Stimulated activated CD4-positive, alpha-beta T cell treated with anti-CD3 and anti-CD28 coated beads, Interleukin-2, amount 100 ng/mL, for 24 hours (primary cell): ENCODE results near the gene OR10C1.
"Not testable (repeated sequence)": the region's sequence is repeated elsewhere in the genome, so short reads cannot be mapped to it uniquely, and the experiment has no call there.

Source experiments
- DNase-seq, 2 donors: peaks; one replicate each; pipeline ENCODE4 v3.0.0-alpha.2; 2020

The OR10C1 gene, protein sequence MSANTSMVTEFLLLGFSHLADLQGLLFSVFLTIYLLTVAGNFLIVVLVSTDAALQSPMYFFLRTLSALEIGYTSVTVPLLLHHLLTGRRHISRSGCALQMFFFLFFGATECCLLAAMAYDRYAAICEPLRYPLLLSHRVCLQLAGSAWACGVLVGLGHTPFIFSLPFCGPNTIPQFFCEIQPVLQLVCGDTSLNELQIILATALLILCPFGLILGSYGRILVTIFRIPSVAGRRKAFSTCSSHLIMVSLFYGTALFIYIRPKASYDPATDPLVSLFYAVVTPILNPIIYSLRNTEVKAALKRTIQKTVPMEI

DNA sequence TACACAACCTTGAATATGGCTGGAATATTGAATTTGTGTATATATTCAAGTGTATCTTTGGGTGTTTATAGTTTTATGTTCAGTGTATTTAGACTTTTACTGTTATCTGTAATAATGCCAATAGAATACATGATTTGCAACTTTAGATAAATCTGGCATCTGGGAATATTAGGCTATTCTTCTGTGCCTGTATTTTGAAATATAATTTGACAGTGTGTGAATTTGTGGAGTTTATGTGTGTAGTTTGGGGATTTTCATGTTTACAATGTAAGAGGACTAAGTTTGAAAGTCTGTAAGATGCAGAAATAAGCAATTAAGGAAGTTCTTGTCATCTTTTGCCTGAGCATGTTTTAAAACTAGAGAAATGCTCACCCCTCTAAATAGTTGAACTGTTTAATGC, at the start of gene OR10C1:
TSS of gene OR10C1 (plus strand) at position 301 of the 400 bp plus-strand sequence. CDS start 710 bp downstream, outside the sequence.
- DNase-seq: no peak

DNA sequence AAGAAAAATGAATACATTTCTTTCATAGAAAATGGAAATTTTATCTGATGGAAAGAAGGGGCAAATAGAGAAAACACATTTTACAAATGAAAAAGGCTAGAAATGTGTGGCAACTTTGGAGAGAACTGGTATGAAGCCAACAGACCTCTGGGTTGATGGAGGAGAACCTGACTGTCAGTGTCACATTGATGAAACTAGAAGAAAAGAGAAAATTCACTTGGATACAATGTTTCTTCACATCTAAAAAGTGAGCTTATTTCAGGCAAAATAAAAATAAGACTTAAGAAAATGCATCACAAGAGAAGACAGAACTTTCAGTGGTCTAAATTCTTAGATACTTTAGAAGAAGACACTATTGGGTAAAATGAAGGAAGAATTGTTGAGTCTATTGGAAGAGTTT, 43.8 kb upstream of the OR10C1 start, which contains the start of gene OR12D2:
TSS of gene OR12D2 (plus strand) at position 301 of the 400 bp plus-strand sequence. CDS start 1,069 bp downstream, outside the sequence.
- DNase-seq: no peak

DNA sequence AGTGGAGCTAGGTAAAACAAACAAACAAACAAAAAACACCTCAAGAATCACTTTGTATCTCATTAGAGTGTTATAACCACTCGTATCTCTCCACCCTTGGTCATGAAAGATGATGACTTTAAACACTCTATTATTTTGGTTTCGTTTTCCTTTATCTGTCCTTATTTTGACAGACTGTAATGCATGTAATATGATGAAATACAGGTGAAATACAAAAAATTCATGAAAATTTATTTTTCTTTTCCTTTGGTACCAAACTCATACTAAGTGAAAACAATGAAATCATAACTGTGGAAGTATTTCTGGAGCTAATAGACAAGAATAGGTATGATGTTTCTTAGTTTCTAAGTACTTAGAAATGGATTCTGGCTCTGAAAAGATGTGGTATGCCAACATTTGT, 39.6 kb upstream of the OR10C1 start:
- DNase-seq: no peak

DNA sequence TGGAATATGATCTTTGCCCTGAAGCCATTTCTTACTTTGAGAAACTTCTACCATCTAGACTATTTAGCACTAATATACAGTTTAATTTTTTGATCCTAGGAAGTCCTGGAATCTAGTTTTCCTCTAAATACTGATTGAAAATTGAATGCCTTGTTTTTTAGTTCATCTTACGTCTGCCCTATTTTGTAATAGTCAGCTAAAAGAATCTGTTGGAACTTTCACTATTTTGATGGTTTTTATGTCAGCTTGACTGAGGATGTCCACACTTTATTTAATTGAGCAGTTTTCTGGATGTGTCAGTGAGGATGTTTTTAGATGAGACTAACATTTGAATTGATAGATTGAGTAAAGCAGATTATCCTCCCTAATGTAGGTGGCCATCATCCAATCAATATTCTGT, 35.3 kb upstream of the OR10C1 start:
- DNase-seq: no peak

DNA sequence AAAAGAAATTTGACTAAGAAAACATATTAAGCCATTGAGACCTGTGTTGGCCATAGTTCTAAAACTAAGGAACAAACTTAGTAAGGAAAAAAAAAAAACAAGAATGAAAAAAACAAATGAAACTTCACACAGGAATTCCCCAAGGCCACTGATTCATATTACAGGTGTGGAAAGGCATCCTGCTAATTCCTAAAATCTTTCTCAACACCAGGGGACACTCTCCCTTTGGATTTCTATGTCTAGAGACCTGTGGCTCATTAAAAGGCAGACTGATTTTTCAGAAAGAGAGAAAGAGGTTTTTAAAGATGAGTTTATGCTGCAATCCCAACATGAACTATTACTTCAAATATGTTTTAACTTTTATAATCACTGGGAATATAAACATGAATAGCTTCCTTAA, 24.5 kb upstream of the OR10C1 start, which contains the start of gene OR12D1:
TSS of gene OR12D1 (plus strand) at position 341 of the 400 bp plus-strand sequence.
- DNase-seq: no peak

DNA sequence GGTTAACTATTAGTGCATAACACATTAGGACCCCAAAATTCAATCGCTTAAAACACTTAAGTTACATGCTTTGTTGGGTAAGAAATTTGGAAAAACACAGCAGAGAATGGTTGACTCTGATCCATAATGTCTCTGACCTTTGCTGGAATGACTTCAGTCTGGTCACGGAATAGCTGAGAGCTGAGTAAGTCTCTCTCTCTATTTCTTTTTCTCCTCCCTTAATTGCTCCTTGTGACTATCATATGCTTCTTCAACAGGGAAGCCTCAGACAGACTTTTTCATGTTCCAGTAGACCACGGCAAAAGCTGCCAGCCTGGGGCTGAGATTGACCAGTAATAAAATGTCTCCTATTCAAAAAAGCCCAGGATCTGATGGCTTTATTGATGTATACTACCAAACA, 19.6 kb upstream of the OR10C1 start:
- DNase-seq: no peak

DNA sequence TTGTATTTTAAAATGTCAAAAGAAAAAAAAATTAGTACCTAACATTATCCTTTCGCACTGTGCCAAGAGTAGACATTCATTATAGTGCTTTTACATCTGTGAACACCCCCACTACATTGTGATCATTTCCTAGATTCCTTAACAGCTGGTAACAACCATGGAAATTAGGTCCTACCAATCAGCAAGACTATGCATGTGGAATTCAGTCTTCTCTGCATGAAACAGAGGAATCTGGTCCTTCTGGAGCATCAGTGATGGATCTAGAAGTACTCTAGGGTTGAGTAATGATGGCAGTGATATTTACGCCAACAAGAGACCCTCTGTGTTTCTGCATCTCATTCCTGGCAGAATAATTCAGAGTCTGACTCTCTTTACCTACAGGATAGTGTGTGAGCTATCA, 14.9 kb upstream of the OR10C1 start:
- no peak for DNase-seq

DNA sequence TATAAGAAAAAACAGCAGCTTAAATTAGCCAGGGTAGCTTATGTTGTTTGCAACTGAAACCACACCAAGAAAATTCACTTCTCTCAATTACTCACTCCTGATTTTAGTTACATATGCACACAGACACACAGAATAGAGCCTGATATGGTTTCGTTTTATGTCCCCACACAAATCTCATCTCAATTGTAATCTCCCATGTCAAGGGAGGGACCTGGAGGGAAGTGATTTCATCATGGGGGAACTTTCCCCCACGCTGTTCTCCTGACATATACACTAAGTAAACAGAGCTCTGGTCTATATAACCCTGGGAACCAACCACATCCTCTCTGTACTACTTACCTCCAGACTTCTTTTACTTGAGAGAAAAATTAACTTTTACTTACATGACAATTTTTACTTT, 14.5 kb upstream of the OR10C1 start:
- DNase-seq: no peak

DNA sequence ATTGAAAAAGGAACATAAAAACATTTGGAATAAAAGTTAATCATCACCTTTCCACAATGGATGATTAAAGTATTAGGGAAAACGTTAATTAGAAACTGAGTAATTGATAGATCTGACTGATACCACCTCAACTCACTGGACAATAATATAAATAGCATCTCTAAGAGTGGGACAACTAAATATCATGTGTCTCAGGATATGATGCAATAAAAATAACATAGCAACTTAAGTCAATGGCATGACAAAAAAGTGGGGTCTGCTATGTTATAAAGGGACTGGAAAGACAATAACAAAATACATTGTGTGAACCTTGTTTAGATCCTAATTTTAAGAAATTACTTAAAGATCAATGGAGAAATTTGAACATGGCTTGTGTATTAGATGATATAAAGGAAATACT, 14.0 kb upstream of the OR10C1 start:
- no peak for DNase-seq

DNA sequence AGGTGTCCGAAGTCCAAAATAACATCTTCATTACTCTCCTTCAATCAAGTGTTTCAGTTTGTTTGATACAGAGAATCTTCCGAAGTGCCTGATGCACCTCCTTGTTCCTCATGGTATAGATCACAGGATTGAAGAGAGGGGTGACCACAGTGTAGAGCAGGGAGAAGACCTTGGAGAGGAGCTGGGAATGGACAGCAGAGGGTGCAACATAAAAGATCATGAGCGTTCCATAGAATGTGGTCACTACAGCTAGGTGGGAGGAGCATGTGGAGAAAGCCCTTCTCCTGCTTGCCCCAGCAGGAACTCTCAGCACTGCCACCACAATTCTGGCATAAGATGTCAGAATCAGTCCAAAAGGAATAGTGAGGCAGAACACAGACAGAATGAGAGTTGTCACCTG, 12.5 kb upstream of the OR10C1 start:
- no peak for DNase-seq

DNA sequence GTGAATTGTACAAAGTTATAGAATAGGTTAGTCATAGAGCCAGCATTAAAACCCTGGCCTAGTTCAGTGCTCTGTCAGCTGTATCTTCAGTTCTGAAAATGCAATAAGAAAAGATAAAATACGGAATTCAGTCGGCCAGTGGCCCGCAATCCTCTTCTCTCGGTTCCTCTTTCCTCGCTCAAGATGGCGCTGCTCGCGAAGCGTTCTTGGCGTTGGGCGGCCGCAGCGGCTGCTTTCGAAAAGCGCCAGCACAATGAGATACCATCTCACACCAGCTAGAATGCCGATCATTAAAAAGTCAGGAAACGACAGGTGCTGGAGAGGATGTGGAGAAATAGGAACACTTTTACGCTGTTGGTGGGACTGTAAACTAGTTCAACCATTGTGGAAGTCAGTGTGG, 2.4 kb upstream of the OR10C1 start:
- not testable (repeated sequence) for DNase-seq

DNA sequence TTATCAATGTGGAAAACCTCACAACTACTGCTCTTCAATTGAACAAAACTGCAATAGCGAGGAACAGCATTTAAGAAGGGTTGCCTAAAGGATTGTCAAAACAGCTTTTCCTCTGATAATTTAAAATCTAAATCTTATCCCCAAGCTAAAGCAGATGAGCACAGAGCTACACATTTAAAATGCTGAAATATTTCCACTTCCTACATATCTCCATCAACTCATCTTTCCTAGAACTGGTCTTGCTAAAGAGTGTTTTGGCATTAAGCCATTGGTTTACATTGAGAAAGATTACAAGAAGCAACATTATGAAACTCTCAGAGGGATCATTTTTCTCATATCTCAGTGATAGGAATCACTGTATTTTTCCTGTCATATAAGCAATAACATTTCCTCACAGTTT, 3.6 kb downstream of the OR10C1 start:
- no peak for DNase-seq

DNA sequence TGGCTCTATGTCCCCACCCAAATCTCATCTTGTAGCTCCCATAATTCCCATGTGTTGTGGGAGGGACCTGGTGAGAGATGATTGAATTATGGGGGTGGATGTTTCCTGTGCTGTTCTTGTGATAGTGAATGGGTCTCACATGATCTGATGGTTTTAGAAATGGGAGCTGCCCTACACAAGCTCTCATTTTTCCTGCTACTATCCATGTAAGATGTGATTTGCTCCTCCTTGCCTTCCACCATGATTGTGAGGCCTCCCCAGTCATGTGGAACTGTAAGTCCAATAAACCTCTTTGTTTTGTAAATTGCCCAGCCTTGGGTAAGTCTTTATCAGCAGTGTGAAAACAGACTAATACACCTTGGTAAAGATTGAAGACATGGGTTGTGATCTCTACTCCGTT, 4.9 kb downstream of the OR10C1 start:
- DNase-seq: not testable (repeated sequence)

DNA sequence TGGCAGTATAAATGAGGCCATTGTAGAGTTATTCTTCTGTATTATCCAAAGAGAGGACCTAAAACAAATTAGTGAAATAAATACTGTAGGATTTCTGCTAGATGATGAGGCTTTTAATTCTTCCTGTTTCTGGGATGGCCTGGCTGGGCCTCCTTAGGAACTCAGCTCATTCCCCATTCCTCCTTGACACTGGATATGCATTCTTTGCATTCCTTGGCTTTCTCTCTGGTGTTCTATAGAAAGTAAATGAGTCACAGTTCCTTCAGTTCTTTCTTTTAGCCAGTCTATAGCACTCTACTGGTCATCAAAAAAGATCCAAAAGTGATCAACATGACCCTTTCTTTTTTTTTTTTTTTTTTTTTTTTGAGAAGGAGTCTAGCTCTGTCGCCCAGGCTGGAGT, 8.6 kb downstream of the OR10C1 start:
- no peak for DNase-seq

DNA sequence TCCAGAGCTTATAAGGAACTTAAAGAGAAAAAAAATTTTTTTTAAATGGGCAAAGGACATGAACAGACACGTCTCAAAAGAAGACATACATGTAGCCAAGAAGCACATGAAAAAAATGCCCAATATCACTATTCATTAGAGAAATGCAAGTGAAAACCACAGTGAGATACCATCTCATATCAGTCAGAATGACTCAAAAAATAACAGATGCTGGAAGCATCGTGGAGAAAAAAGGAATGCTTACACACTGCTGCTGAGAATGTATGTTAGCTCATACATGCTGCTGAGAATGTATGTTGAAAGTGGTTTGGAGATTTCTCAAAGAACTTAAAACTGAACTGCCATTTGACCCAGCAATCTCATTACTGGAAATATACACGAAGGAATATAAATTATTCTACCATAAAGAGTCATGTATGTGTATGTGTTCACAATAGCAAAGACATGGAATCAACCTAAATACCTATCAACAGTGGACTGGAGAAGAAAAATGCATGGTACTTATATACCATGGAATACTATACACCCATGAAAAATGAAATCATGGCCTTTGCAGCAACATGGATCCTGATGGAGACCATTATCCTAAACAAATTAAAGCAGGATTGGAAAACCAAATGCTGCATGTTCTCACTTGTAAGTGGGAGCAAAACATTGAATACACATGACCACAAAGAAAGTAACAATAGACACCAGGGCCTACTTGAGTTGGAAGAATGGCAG, 12.5 kb downstream of the OR10C1 start:
- DNase-seq: no peak

DNA sequence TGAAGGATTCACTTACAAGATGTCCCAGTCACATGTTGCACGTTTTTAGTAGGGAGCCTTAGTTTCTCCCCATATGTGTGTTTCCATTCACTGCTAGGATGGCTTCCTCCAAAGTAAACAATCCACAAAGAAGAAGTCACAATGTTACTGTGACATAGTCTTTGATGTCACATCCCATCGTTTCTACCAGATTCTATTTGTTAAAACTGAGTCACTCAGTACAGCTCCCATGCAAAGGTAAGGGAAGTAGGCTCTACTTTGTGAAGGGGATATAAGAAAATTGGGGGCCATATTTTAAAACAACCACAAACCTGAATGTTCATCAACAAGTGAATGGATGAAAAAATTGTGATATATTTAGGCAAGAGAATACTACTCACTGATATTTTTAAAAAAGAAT, 17.9 kb downstream of the OR10C1 start, which contains the start of the genes OR11A1 and OR2H1:
TSS of gene OR11A1 (minus strand) at position 101 of the 400 bp plus-strand sequence. CDS start 29,430 bp downstream, outside the sequence.
TSS of gene OR2H1 (plus strand) at position 185 of the 400 bp plus-strand sequence. CDS start 4,615 bp downstream, outside the sequence.
- DNase-seq: no peak

DNA sequence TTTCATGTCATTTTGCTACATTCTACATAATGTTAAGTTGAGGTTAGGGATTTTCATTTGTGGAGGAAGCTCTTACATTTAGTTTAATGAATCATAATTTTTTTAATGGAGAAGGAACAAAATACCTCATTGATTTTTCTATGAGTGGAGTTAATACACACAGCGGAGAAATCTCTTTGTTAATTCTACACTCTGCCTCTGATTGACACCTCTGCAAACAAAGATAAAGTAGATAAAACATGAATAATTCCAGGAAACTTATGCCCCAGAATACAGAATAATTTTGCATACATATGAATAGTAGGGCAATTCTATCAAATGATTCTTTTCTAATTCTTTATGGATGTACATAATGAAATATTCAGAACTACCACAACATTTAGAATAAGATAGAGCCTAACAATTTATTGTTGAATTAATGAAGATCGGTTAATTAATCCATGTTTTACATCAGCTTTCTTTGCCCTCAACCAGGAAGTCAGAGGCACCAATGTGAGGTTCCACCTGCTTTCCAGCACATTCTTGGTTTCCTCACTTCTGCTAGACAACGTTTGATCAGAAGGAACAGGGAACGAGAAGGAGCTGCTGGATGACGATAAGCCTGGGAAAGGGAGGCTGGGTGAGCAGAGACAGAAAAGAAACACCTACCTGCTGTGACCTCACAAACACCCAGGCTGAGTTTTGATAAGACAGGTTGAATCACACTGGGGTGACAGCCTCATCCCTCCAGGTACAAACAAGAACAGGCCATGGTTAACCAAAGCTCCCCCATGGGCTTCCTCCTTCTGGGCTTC, 22.1 kb downstream of the OR10C1 start:
- DNase-seq: no peak

DNA sequence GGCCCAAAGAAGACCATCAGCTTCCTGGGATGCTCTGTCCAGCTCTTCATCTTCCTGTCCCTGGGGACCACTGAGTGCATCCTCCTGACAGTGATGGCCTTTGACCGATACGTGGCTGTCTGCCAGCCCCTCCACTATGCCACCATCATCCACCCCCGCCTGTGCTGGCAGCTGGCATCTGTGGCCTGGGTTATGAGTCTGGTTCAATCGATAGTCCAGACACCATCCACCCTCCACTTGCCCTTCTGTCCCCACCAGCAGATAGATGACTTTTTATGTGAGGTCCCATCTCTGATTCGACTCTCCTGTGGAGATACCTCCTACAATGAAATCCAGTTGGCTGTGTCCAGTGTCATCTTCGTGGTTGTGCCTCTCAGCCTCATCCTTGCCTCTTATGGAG, 22.9 kb downstream of the OR10C1 start:
- DNase-seq: no peak

DNA sequence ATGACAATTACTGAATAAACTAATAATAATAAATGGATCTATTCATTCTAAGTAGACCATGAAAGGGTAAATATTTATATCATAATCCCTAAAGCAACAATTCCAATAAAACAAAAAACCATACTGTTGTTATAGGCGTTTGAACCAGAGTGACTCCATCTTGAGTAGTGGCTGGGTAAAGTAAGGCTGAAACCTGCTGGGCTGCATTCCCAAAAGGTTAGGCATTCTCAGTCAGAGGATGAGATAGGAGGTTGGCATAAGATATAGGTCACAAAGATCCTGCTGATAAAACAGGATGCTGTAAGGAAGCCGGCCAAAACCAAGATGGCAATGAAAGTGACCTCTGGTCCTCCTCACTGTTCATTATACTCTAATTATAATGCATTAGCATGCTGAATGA, 26.2 kb downstream of the OR10C1 start:
- DNase-seq: no peak

DNA sequence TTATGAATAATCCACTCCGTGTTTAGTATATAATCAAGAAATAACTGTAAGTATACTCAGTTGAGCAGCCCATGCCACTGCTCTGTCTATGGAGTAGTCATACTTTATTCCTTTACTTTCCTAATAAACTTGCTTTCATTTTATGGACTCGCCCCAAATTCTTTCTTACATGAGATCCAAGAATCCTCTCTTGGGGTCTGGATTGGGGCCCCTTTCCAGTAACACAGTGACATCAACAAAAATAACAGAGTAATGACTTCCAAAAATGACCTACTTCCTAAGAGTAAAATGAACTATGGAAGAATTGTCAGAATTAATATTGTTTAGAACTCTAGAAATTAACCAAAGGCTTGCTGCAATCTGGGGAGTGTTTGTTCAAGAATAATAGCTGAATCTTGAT, 26.7 kb downstream of the OR10C1 start:
- DNase-seq: no peak

DNA sequence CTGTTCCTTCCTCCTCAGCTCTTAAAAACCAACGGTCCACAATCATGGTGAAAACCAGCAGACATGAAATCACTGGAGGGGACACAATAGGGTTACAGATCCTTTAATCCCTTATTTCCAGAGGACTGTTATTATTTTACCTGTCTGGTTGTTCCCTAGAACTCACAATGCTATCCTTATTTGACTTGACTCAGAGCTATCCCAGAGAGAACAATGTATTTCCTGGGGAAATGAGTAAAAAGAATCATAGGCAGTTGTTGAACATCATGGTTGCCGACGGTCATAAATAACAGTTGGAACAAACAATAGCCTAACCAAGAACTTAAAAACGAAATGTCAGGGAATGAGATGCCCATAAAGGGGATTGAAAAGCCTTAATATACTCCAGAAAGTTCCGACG, 27.1 kb downstream of the OR10C1 start:
- no peak for DNase-seq

DNA sequence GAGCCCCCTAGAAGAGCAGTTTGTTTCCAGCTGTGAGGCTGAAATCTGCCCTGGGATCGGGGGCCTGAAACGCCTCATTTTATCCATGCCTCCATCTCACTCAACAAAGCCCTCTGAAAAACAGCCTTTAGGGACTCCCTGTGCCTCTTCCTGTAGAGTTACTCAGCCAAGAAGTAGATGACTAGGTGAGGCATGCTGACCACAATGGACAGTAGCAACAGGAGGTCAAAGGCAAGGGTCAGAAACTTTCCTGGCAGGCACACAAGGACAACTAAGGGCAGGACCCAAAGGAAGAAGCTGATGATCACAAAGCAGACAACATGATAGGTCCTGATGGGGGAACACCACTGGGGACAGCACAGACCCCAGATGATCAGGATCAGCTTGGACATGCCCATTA, 35.9 kb downstream of the OR10C1 start:
- no peak for DNase-seq

DNA sequence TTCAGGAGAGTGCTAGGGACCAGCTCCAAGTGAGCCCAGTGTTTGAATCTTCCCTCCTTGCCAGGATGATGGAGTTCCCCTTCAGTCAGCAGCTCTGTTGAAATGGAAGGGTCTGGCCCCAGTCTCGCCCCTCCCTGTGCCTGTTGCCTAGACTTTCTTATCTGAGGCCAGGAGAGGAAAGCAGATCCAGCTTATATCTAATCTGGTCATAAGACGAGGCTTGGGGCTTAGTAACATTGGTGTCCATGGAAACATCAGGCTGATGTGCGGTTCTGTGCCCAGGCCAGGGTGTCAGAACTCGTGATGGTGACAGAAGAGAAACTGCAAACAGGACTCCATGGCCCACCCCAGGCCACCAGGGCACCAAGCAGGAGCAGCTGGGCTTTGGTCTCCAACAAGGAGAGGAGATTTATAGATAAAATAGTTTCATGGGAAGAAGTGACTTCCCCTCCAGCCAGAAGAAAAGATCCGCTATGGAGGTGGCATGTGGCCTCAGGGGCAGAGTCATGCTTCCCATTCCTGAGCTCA, 38.9 kb downstream of the OR10C1 start:
- DNase-seq: no peak
